HG03139 (cell line): ENCODE results near the gene XRN2.

Source experiments
- ATAC-seq: cut with Tn5 transposase; IDR thresholded peaks from one replicate; pipeline ENCODE4 v1.9.1; 2021; ENCODE audit not compliant: unreplicated experiment

Gene XRN2, protein sequence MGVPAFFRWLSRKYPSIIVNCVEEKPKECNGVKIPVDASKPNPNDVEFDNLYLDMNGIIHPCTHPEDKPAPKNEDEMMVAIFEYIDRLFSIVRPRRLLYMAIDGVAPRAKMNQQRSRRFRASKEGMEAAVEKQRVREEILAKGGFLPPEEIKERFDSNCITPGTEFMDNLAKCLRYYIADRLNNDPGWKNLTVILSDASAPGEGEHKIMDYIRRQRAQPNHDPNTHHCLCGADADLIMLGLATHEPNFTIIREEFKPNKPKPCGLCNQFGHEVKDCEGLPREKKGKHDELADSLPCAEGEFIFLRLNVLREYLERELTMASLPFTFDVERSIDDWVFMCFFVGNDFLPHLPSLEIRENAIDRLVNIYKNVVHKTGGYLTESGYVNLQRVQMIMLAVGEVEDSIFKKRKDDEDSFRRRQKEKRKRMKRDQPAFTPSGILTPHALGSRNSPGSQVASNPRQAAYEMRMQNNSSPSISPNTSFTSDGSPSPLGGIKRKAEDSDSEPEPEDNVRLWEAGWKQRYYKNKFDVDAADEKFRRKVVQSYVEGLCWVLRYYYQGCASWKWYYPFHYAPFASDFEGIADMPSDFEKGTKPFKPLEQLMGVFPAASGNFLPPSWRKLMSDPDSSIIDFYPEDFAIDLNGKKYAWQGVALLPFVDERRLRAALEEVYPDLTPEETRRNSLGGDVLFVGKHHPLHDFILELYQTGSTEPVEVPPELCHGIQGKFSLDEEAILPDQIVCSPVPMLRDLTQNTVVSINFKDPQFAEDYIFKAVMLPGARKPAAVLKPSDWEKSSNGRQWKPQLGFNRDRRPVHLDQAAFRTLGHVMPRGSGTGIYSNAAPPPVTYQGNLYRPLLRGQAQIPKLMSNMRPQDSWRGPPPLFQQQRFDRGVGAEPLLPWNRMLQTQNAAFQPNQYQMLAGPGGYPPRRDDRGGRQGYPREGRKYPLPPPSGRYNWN

DNA sequence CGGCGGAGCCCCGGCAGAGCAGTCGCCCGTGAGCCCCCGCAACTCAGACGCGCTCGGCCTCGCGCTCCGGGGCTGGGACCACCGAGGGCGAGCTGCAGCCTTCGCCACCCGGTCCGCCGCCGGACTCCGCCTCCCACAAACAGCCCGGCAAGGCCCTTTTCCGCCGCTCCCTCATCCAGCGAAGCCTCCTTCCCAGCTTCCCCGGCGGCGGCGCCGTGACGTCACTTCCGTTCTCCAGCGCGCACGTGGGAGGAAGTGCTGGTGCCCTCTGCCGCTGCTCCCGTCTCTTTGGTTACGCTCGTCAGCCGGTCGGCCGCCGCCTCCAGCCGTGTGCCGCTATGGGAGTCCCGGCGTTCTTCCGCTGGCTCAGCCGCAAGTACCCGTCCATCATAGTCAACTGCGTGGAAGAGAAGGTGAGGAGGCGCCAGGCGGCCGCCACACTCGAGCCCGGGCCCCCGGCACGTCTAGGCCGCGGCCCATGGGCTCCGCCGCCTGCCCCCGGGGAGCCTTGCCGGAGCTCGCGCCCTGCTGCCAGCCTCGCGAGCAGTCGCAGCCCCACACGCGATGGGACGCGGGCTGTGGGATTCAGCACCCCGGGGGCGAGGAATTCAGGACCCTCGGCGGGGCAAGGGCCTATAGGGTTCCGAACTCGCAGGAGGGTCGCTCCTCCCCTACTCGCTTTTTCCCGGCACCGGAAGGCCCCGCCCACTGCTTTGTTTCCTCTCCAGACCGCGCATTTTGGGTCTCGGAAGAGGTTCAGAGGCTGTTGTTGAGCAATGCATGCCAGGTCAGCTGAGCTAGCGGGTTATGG, at the start of gene XRN2:
TSS of gene XRN2 (plus strand) at position 271 of the 811 bp plus-strand sequence. CDS start at position 339, 68 bp downstream.
- peak; percentile 90 for ATAC-seq

DNA sequence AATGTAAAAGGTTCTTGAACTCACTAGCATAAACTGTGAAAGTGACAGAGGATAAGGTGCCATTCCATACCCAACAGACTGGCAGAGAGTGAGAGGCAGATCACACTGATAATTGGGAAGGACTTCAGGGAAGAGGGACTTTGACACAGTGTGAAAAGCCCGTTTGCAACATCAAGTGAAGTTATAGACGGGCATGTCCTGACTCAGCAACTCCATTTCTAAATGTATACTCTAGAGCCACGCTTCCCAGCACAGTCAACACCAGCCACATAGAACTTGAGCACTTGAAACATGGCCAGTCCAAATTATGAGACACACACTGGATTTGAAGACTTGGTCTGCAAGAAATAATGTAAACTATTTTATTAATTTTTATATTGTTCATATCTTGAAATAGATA, 45.9 kb upstream of the XRN2 start:
- no peak for ATAC-seq

DNA sequence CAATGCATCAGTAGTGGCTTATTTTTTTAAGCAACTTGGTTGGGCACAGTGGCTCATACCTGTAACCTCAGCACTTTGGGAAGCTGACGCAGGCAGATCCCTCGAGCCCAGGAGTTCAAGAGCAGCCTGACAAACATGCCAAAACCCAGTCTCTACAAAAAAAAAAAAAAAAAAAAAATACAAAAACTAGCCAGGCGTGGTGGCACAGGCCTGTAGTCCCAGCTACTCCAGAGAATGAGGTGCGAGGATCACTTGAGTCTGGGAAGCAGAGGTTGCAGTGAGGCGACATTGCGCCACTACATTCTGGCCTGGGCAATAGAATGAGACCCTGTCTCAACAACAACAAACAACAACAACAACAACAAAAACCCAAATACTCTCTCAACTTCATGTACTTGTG, 44.7 kb upstream of the XRN2 start:
- ATAC-seq: no peak

DNA sequence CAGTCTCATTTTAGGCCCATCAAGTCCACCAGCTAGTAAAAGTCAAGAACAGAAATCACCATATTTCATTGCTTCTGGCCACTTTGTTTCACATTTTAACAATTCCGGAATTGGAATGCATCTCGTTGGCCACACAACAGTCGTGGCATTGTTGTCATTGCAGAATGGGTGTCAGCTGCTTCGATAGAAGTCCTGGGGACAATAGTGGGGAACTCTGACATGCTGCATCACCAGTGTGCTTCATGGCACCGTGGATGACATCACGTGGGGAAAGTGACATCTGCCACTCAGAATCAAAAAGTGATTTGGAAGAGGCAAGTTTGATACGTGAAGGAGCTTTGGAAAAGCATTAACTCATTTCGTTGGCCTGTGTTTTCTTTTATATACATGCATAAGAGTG, 43.8 kb upstream of the XRN2 start:
- no peak for ATAC-seq

DNA sequence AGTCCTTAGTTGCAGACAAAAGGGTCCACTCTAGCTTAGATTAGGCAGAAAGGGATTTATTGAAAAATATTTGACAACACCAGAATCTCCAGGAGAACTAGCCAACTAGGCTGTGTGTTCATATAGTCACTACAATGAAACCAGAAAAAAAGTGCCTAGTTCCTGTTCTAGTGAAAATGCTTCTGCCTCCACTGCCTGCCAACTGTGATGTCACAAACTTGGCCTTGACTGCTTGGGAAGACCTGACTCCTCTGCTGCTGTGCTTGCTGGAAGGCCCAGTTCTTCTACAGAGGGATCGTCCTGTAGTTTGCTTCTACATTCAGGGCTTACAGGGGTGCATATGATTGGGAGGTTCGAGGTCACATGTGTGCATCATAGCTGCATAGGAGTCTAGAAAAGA, 40.3 kb upstream of the XRN2 start:
- ATAC-seq: no peak

DNA sequence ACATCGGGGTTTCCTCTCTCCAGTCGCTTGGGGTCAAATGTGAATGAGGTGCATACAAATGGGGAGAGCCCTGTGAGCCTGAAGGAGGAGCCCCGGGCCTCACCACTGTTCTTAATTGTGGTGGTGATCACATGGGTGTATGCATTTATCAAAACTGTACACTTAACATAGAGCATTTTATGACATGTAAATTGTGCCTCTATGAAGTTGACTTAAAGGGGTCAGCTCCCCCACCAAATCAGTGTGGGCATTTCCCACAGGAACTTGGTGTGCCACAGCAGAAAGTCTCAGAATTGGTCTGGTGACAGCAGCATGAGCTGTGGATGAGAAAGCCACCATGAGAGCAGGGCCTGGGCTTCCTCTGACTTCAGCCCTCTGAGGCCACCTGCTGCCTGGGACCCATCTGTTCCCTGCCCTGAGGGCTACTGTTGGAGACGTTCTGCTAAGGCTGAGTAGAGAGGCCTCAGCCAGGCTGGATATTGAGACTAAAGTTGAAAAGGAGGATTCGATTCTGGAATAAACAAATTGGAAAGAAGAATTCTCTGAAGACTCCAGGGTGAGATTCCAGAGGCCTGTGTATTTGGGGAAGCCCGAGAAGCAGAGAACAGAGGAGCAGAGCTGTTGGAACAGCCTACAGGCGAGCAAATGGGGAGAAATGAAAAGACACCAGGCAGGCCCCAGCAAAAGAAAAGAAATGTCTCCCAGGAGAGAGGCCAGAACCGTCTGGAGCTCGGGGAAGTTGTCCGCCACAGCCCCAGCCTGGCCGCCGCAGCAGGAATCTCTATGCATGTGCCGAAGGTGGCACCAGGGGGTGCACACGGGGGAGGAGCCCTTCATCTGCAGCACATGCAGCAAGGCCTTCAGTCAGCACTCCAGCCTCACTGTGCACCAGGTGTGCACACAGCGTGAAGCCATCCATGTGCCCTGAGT, 37.6 kb upstream of the XRN2 start:
- ATAC-seq: no peak

DNA sequence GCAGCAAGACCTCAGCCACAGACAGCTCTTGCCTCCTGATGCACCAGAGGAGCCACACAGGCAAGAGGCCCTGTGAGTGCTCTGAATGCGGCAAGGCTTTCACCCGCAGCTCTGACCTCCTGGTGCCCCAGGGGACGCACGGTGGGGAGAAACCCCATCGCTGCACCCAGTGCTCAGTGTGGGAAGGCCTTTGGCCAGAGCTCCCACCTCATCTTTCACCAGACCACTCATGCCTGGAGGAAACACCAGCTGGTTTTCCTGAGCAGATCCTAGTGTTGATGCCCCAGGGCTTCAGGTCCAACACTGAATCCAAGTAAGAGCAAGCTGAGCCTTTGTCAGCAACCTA, 37.0 kb upstream of the XRN2 start:
- ATAC-seq: no peak

DNA sequence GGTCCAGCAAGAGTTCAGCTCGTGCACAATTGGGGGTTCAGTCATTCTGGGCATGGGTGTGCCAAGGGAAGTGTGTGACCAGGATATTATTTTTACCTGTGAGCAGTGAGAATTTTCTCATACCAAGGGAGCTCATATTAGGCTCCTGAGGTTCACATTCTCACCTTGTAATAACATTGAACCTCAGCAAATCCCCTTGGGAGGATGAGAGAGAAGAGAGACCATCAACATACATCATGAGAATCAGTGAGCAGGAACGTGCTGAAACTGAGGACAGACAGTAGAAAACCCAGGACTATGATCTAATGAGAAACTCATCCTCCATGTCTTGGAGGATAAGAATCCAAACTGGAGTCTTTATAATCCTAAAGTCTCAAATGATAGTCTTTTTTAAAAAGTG, 33.4 kb upstream of the XRN2 start:
- no peak for ATAC-seq

DNA sequence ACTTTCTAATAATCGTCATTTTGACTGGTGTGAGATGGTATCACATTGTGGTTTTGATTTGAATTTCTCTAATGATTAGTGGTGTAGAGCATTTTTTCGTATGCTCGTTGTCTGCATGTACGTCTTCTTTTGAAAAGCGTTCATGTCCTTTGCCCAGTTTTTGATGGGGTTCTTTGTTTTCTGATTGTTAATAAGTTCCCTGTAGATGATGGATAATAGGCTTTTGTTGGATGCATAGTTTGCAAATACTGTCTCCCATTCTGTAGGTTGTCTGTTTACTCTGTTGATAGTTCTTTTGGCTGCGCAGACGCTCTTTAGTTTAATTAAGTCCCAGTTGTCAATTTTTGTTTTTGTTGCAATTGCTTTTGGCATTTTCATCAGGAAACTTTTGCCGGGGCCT, 32.3 kb upstream of the XRN2 start:
- no peak for ATAC-seq

DNA sequence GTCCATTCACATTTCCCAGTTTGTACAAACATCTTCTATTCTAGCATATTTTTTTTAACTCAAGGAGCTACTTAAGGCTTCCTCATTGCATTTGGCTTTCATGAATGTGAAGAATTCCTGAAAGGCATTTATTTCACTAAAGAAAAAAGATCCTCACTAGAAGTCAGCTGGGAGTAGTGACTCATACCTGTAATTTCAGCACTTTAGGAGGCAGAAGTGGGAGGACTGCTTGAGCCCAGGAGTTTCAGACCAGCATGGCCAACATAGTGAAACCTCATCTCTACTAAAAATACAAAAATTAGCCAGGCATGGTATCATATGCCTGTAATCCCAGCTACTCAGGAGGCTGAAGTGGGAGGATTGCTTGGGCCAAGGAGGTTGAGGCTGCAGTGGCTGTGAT, 30.9 kb upstream of the XRN2 start:
- ATAC-seq: peak; percentile 52

DNA sequence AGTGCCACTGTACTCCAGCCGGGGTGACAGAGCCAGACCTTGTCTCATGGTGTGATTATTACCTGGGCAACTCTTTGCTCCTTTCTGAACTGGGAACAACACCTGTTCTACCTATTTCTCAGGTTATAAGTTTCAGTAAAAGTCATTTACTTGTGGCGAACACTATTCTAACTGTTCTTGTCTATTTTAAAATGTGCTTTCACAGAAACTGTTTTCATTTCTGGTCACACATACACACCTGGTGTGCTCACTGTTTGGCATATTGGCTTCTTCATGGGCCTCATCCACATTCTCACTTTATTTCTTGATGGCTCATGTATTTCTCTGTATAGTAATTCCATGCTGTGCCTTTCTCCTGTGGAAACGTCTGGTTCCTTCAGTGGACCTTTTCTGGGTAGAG, 30.5 kb upstream of the XRN2 start:
- peak; percentile 41 for ATAC-seq

DNA sequence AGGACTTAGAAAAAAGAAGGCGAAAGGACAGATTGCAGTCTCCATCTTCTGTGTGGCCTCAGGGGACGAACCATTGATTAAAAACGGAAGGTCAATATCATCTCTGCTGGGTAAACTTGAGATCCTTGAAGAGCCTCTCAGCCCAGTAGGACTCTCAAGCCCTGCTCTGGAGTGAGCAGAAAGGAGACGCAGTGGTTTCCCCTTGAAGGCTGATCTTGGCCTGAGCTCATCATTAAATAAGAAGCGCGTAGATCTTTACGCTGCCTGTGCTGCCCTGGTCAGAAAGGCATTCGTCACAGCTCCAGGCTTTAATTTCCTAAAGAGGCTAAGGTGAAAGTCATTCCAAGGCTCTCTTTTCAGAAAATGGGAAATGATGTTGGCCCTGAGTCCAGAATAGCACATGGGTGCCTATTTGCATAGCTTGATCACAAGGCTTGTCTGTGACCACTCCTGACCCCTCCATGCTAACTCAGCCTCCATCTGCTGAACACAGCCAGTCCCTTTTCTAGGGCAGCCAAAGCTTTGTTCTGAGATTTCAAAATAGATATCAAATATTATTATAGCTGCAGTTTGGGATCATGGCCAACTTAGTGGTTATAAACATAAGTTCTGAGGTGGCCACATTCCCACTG, 29.3 kb upstream of the XRN2 start:
- ATAC-seq: no peak

DNA sequence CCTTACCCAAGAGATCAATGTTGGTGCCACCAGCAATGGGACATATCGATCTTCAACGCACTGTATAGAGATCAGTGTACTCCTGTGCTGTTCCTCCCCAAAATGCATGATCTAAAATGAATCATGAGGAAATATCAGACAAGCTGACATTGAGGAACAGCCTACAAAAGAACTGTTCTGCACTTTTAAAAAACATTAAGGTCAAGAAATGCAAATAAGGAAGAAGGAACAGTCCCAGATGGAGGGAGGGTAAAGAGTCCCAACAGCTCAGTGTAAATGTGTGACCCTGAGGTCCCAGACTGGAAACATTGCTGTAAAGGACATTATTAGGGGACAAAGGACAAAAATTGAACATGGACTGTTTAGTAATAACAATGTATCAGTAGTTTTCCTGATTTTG, 24.3 kb upstream of the XRN2 start:
- no peak for ATAC-seq

DNA sequence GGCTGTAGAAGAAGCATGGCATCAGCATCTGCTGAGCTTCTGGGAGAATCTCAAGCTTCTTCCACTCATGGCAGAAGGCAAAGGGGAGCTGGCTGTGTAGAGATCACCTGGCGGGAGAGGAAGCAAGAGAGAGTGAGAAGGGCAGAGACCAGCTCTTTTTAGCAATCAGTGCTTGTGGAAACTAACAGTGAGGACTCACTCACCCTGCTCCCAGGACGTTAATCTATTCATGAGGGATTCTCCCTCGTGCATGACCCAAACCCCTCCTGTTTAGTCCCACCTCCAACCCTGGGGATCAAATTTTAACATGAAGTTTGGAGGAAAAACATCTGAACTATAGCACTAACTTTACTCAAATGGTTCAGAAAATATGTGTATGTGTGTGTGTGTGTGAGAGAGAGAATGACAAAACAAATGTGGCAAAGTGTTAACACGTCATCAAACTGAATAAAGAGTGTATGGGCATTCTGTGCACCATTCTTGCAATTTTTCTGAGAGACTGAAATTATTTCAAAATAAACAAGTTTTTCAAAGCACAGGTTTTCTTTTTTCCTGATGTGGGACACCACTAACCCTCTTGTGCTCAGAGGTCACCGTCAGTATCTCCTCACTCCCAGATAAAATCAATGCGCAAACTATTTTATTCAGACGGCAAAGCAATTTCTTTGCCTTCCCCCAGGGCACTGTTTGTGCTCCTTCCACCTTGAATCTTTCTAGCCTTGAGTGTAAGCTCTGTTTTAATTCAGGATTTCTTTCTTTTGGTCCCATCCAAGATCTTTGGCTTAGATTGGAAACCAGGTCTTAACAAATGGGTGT, 23.2 kb upstream of the XRN2 start:
- no peak for ATAC-seq

DNA sequence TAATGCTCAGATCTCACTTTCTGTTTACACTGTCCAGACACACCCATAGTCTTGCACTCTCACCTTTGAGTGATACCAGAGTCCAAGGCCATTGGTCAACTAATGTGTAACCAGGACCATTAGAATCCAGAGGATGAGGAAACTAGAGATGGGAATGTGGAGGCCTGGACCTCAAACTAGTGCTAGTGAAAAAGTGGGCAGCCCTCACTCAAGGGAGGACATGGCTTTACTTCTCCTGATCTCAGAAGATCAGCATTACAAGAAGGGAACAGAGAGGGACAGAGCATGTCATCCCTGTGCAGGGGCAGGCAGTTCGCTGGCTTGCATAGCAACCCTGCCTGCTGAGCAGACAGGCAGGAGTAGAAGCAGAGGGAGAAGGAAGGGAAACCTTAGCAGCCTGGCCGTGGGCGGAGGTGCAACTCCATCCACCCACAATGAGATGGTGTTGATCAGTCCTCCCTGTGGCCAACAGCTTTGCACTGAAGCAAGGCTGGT, 22.6 kb upstream of the XRN2 start:
- no peak for ATAC-seq

DNA sequence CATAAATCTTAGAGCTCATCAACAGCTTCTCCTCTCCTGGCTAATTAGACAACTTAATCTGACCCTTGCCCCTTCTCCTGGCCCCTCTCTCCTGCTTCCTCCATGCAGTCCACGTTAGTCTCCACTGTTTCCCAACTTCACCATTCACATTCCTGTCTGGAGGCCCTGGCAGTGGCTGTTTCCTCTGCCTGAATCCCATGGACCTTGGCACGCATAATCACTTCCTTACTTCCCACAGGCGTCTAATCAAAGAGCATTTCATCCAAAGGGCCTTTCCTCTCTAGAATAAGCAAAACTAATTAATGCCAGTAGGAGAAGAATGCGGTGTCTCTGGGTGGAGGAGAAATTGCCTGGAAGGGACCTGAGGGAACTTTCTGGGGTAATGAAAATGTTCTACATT, 16.4 kb upstream of the XRN2 start:
- ATAC-seq: no peak

DNA sequence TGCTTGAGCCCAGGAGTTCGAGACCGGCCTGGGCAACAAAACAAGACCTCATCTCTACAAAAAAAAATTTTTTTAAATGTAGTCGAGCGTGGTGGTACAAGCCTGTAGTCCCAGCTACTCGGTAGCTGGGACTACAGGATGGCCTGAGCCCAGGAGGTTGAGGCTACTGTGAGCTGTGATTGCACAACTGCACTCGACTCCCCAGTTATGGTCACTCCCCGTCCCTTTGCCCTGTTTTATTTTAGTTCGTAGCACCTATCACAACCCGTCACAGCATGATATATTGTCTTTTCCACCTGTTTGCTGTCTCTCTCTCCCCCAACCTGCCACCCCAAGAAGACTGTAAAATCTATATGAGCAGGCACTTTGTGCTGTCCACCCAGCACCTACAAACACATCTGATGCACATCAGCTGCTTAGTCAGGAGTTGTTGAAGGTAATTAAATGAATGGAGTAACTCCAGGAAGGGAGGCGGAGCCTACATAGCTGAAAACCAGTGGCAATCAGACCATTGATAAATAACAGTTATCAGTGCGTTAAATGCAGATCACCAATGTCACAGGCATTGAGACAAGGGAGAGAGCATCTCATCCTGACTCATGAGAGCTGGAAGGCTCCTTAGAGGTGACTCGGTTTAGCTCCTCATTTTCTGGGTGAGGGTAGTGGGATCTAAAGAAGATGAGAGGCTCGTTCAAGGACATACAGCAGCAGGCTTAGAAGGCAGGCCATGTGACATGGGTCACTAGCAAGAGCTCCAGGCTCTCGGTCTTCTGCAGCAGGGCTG, 14.4 kb upstream of the XRN2 start:
- no peak for ATAC-seq

DNA sequence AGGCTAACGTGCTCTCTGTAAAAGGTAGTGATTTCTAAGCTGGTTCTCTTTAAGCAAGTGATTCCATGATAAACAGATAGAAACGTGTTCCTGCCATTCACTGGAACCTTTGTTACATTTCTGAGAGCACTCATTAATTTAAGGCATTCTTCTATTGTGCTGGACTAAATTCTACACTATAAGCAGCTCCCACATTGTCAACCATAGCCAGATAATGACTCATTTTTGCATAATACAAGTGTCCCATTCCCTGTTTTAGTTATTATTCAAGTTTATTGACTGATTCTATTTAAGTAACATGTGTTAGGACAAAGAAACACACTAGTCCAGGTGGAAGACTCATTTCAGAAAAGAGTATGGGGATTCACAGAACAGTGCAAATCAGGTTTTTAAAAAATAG, 13.5 kb upstream of the XRN2 start:
- no peak for ATAC-seq
